ENCODE data around the gene RAB17. TPM values are rescaled to one million over a fixed set of nuclear protein-coding genes. Genes with fewer than 3 reads are reported as not detected.
A peak's percentile ranks its signal among the peaks of the same experiment; 100 is the strongest.

RAB17 gene
- total RNA-seq, 1 donor = 0.43 TPM

GRCh38 chr2:237628247-237629187, 38.0 kb upstream of the RAB17 start:
- no peak for TF ChIP-seq CTCF (IDR thresholded peaks at IDR 0.05; ENCODE audit: insufficient read depth, low read depth, low read length)
- H3K4me3 ChIP-seq (ENCODE audit: low read depth, low read length) = peak overlapping the region; percentile 67
- no peak for DNase-seq (ENCODE audit: low read depth)

GRCh38 chr2:237627441-237628246, 37.1 kb upstream of the RAB17 start, which contains the start of gene LRRFIP1:
TSS of gene LRRFIP1 (plus strand) at chr2:237627587. CDS start at chr2:237627645, 58 bp downstream.
- peak; percentile 26 for DNase-seq (ENCODE audit: low read depth)
- peak within 1 kb of the TSS; percentile 67 for H3K4me3 ChIP-seq (ENCODE audit: low read depth, low read length)
- TF ChIP-seq CTCF (IDR thresholded peaks at IDR 0.05; ENCODE audit: insufficient read depth, low read depth, low read length) = no peak

- DNase-seq (ENCODE audit: low read depth) = no peak
- TF ChIP-seq CTCF (IDR thresholded peaks at IDR 0.05; ENCODE audit: insufficient read depth, low read depth, low read length) = no peak
- peak overlapping the region; percentile 67 for H3K4me3 ChIP-seq (ENCODE audit: low read depth, low read length)
Observed at GRCh38 chr2:237626813-237627440, 36.4 kb upstream of the RAB17 start.

GRCh38 chr2:237625777-237626176, 35.2 kb upstream of the RAB17 start:
- no peak for DNase-seq (ENCODE audit: low read depth)
- H3K4me3 ChIP-seq (ENCODE audit: low read depth, low read length) = no peak overlapping the region

GRCh38 chr2:237625216-237625705, 34.7 kb upstream of the RAB17 start:
- TF ChIP-seq CTCF (IDR thresholded peaks at IDR 0.05; ENCODE audit: insufficient read depth, low read depth, low read length) = no peak
- H3K4me3 ChIP-seq (ENCODE audit: low read depth, low read length) = no peak overlapping the region
- no peak for DNase-seq (ENCODE audit: low read depth)

More at GRCh38 chr2:237625777-237626176, 35.2 kb upstream of the RAB17 start:
- no peak for TF ChIP-seq CTCF (IDR thresholded peaks at IDR 0.05; ENCODE audit: insufficient read depth, low read depth, low read length)

- TF ChIP-seq CTCF (IDR thresholded peaks at IDR 0.05; ENCODE audit: insufficient read depth, low read depth, low read length) = no peak
- DNase-seq (ENCODE audit: low read depth) = no peak
- no peak overlapping the region for H3K4me3 ChIP-seq (ENCODE audit: low read depth, low read length)
Observed at GRCh38 chr2:237624565-237624964, 34.0 kb upstream of the RAB17 start.
